Cerebellar cortex (tissue), 1 donor: ENCODE measurements around the gene WWTR1.

Source experiments
- DNase-seq: peaks from one replicate; pipeline ENCODE4 v3.0.0-alpha.2; 2015; ENCODE audit warnings: low spot score

The WWTR1 gene

DNA sequence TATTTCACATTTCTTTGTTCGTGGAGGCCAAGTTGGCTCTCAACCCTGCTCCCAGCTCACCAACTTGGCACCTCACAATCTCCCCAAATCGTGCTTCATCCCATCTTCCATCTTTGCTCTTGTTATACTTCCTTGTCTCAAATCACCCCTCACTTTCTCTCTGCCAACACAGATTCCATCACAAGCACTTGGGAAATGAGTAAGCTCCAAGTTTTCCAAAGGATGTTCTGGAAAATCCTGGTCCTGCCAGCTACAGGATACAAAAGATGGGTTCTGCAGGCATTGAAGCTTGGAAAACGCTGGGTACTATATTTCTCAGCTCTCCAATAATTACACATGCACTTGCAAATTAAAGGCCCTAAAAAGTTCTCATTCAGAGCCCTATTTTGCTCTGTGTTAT lies 187.4 kb downstream of the WWTR1 start:
- DNase-seq = no peak

DNA sequence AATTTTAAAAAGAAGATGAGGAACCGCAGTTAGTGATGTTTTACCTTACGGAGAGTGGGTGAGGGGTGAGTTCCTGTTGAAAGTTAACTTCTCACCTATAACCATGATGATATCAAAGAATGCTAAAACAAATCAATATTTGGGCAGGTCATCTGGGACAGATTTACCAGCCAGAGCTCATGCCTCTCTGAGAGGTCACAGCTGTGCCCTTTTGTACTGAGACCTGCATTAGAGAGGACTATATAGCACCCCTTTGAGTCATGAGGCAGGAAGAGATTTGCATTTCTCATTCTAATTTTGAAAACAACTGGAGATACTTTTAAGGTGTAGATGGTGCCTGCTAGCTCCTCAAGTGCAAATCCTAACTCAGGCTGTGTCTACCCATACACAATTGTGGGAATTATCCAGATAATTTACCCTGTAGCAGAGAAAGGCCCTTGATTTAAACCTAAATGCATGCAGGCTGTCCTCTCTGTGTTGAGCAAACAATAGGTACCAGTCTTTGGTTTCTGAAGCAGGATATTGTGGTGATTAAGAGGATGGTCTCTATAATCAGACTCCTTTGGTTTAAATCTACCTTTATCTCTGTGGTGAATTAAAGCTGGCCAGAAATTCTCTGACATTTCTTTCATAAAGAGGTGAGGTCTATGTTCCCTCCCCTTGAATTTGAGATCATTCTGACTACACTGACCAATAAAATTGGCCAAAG lies 189.2 kb downstream of the WWTR1 start:
- DNase-seq = no peak
